Fibroblast of mammary gland (primary cell): ENCODE results near the gene HIF1A.

ENCODE experiments used
- DNase-seq: peaks from one replicate; pipeline ENCODE4 v3.0.0-alpha.2; 2010; ENCODE audit warnings: low read depth
- H3K4me3 ChIP-seq: 2 replicates; pipeline ENCODE4 v1.5.1; 2011; ENCODE audit warnings: low read depth, mild to moderate bottlenecking, low read length, moderate library complexity; ENCODE audit not compliant: control insufficient read depth
- TF ChIP-seq, protein P1 (sequence below): conservative IDR thresholded peaks from 2 replicates; pipeline ENCODE4 v1.5.1; 2011; ENCODE audit warnings: low read depth, low read length, inconsistent platforms; ENCODE audit not compliant: control insufficient read depth, insufficient read depth

Gene HIF1A

DNA sequence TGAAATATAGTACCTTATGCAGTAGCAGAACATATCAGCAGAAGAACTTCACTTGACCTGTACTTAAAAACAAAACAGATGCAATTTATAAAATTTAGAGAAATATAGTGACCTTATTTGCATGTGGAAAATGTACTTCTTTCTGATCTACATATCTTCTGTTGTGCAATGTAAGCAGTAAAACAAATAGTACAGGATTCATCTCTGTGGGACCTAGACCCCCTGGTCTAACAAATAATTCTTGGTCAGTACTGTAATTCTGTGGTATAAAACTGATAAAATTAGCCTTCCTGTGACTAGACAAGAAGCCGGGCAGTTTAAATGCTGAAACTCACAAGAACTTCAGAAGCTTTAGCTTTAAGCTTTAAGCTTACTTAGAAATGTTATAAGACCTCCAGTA, 21.6 kb downstream of the HIF1A start:
- H3K4me3 ChIP-seq, result no peak overlapping the region
- TF ChIP-seq, protein P1, sequence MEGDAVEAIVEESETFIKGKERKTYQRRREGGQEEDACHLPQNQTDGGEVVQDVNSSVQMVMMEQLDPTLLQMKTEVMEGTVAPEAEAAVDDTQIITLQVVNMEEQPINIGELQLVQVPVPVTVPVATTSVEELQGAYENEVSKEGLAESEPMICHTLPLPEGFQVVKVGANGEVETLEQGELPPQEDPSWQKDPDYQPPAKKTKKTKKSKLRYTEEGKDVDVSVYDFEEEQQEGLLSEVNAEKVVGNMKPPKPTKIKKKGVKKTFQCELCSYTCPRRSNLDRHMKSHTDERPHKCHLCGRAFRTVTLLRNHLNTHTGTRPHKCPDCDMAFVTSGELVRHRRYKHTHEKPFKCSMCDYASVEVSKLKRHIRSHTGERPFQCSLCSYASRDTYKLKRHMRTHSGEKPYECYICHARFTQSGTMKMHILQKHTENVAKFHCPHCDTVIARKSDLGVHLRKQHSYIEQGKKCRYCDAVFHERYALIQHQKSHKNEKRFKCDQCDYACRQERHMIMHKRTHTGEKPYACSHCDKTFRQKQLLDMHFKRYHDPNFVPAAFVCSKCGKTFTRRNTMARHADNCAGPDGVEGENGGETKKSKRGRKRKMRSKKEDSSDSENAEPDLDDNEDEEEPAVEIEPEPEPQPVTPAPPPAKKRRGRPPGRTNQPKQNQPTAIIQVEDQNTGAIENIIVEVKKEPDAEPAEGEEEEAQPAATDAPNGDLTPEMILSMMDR, result no peak
- no peak for DNase-seq

DNA sequence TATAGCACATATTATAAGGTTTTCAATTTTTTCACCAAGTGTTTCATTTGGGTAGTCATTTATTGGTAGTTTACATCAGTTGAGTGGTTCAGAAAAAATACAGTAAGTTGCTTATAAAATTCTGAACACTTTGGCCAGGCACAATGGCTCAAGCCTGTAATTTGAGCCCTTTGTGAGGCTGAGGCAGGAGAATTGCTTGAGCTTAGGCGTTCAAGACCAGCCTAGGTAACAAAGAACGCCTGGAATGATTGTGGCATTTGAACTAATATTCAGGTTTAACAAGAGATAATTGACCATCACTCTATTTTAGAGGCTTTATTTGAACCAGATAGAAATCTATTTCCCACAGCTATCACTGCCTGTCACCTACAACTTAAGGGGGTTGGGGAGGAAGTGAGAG, 22.7 kb downstream of the HIF1A start:
- no peak overlapping the region for H3K4me3 ChIP-seq
- TF ChIP-seq, protein P1, result no peak
- DNase-seq, result no peak

DNA sequence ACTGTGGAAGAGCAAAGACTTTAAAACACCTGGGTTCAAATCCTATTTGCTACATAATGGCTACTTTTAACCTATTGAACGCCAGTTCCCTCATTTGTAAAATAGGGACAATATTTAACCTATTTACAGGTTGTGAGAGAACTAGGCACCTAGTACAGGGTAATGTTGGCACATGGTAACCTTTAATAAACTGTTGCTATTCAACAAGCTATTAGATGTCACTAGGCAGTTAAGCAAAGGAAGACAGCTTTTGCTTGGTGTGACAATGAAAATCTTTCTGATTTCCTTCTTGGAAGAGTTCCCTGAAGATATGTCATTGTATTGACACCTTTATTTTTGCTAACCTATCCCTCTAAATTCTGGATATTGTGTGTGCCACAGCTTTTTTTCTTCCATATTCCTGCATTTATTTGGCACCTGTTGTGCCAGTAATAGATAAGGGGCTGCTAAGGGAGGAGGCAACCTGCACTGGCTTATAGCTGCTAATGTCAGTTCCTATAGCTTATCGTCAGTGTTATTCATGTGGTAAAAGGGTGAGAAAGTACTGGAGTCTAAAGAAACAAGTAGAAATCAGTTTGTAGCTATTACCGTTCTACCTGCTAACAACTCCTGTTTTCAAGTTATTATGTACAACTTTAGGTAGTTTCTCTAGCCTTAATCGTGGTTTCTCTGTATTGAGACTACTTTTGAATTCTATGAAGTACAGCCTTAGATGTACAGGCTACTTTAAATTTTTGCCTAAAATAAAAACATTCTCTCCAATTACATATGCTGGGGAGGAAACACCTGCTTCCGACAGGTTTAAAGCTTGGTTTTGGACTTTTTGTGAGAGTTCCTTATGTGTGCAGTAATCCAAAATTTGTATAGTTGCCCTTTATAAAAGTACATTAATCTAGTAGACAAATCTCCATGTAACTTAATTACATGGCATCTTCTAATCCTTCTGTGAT, 24.3 kb downstream of the HIF1A start:
- DNase-seq, result no peak
- TF ChIP-seq, protein P1, result no peak
- no peak overlapping the region for H3K4me3 ChIP-seq

DNA sequence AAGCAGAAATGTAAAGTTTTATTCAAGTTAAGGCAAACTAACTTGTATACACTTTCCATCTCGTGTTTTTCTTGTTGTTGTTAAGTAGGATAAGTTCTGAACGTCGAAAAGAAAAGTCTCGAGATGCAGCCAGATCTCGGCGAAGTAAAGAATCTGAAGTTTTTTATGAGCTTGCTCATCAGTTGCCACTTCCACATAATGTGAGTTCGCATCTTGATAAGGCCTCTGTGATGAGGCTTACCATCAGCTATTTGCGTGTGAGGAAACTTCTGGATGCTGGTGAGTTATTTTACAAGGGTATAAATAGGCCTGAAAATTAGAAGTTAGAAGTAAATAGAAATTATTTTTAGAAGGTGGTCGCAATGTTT, 25.0 kb downstream of the HIF1A start:
- DNase-seq, result no peak
- TF ChIP-seq, protein P1, result no peak
- no peak overlapping the region for H3K4me3 ChIP-seq

DNA sequence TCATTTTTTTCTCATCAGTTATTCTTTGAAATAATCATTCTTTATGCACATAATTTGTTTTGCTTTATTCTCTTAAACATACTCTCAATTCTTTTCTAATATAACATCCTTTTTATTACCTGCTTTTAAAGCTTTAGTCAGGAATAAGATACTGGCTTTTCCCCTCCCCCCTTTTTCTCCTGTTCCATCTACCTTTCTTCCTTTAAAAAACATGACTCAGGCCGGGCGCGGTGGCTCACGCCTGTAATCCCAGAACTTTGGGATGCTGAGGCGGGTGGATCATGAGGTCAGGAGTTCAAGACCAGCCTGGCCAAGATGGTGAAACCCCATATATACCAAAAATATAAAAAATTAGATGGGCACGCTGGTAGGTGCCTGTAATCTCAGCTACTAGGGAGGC, 25.4 kb downstream of the HIF1A start:
- TF ChIP-seq, protein P1, result no peak
- no peak for DNase-seq
- H3K4me3 ChIP-seq, result no peak overlapping the region

DNA sequence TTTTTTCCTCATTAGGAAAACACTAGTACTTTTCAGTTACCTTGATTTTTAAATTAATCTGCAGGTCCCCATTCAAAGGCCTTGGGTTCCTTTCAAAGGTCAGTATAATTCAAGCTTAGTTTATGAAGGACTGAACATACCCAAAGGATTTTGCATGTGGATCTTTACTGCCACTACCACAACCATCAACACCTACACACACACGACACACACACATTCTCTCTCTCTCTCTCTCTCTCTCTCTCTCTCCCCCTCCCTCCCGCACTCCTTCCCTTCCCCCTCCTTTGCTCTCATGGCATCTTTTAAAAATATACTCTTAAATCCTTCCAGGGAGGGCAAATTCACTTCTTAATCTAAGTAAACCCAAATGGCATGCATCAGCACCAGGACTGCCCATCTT, 28.8 kb downstream of the HIF1A start:
- DNase-seq, result no peak
- H3K4me3 ChIP-seq, result no peak overlapping the region
- TF ChIP-seq, protein P1, result no peak
